Hepatocyte (in vitro differentiated cells): Measurements from ENCODE around the gene PCDHGA9.

ENCODE experiments used
- EZH2 ChIP-seq: fragments of 200-600 bp; sonication (generic); IDR thresholded peaks from 2 replicates; pipeline ENCODE4 v1.6.1; 2016; ENCODE audit warnings: antibody characterized with exemption, mild to moderate bottlenecking, borderline replicate concordance
- EZH2phosphoT487 ChIP-seq: fragments of 200-600 bp; sonication (generic); IDR thresholded peaks from one replicate; pipeline ENCODE4 v1.6.1; 2018; ENCODE audit warnings: antibody characterized with exemption, mild to moderate bottlenecking, low read depth, moderate library complexity; ENCODE audit not compliant: unreplicated experiment, severe bottlenecking
- TF ChIP-seq, protein P1 (sequence below): fragments of 200-600 bp; sonication (generic); IDR thresholded peaks from 2 replicates; pipeline ENCODE4 v1.5.1; 2016; ENCODE audit warnings: antibody characterized with exemption, mild to moderate bottlenecking; ENCODE audit not compliant: poor library complexity

DNA sequence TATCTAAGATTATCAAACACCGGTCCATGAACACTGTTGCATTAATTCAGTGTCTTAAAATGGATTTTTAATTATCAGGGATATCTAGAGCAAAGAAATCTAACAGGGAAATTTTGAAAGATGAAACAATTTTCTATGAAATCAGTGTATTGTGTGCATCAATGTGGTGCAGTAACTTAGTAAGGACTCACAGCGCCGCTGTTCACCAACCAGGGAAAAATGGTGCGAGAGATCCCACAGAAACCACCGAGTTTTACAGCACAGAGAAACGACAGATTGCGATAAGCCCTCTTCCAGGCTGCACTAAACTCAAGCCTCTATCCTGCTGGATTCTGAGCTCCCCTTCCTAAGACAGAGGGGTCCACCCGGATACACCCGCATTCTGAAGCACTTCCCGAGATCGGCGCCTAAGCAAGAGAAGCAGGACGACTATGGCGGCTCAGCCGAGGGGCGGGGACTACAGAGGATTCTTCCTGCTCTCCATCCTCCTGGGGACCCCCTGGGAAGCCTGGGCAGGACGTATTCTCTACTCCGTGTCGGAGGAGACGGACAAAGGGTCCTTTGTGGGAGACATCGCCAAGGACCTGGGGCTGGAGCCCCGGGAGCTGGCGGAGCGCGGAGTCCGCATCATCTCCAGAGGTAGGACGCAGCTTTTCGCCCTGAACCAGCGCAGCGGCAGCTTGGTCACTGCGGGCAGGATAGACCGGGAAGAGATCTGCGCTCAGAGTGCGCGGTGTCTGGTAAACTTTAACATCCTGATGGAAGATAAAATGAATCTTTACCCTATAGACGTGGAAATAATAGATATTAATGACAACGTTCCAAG is 19.9 kb upstream of the PCDHGA9 start, which contains the start of gene PCDHGA7:
- TF ChIP-seq, protein P1, sequence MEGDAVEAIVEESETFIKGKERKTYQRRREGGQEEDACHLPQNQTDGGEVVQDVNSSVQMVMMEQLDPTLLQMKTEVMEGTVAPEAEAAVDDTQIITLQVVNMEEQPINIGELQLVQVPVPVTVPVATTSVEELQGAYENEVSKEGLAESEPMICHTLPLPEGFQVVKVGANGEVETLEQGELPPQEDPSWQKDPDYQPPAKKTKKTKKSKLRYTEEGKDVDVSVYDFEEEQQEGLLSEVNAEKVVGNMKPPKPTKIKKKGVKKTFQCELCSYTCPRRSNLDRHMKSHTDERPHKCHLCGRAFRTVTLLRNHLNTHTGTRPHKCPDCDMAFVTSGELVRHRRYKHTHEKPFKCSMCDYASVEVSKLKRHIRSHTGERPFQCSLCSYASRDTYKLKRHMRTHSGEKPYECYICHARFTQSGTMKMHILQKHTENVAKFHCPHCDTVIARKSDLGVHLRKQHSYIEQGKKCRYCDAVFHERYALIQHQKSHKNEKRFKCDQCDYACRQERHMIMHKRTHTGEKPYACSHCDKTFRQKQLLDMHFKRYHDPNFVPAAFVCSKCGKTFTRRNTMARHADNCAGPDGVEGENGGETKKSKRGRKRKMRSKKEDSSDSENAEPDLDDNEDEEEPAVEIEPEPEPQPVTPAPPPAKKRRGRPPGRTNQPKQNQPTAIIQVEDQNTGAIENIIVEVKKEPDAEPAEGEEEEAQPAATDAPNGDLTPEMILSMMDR = no peak
- TF ChIP-seq EZH2phosphoT487 = no peak
- TF ChIP-seq EZH2 = no peak
